Measurements from ENCODE around the gene HVCN1.
A peak's percentile ranks its signal among the peaks of the same experiment; 100 is the strongest.

HVCN1 gene

GRCh38 chr12:110690127-110690430 is 1.2 kb upstream of the HVCN1 start:
- DNase-seq (ENCODE audit: low read depth in 2 of 2): no peak
- TF ChIP-seq CTCF (IDR thresholded peaks at IDR 0.05; ENCODE audit: low read depth, low read length): no peak
- H3K4me3 ChIP-seq (replicated peaks in 1 of 2; ENCODE audit: low read depth in 2 of 2, low read length in 2 of 2): no peak overlapping the region

GRCh38 chr12:110689281-110690126 is 589 bp upstream of the HVCN1 start:
- peak; percentile 14 to 32 for DNase-seq (ENCODE audit: low read depth in 2 of 2)
- no peak for TF ChIP-seq CTCF (IDR thresholded peaks at IDR 0.05; ENCODE audit: low read depth, low read length)
- H3K4me3 ChIP-seq (replicated peaks in 1 of 2; ENCODE audit: low read depth in 2 of 2, low read length in 2 of 2): peak overlapping the region; percentile 42 to 56

GRCh38 chr12:110687396-110688169 is 1.3 kb downstream of the HVCN1 start:
- no peak for TF ChIP-seq CTCF (IDR thresholded peaks at IDR 0.05; ENCODE audit: low read depth, low read length)
- no peak for DNase-seq (ENCODE audit: low read depth in 2 of 2)

GRCh38 chr12:110686294-110686903 is 2.5 kb downstream of the HVCN1 start:
- TF ChIP-seq CTCF (IDR thresholded peaks at IDR 0.05; ENCODE audit: low read depth, low read length): no peak
- no peak for DNase-seq (ENCODE audit: low read depth in 2 of 2)
- H3K4me3 ChIP-seq (replicated peaks in 1 of 2; ENCODE audit: low read depth in 2 of 2, low read length in 2 of 2): no peak overlapping the region

More at GRCh38 chr12:110687396-110688169, 1.3 kb downstream of the HVCN1 start:
- no peak overlapping the region for H3K4me3 ChIP-seq (replicated peaks in 1 of 2; ENCODE audit: low read depth in 2 of 2, low read length in 2 of 2)

GRCh38 chr12:110684312-110684836 is 4.5 kb downstream of the HVCN1 start:
- DNase-seq (ENCODE audit: low read depth in 2 of 2): no peak
- no peak for TF ChIP-seq CTCF (IDR thresholded peaks at IDR 0.05; ENCODE audit: low read depth, low read length)
- H3K4me3 ChIP-seq (replicated peaks in 1 of 2; ENCODE audit: low read depth in 2 of 2, low read length in 2 of 2): no peak overlapping the region

- TF ChIP-seq CTCF (IDR thresholded peaks at IDR 0.05; ENCODE audit: low read depth, low read length): no peak
- H3K4me3 ChIP-seq (replicated peaks in 1 of 2; ENCODE audit: low read depth in 2 of 2, low read length in 2 of 2): no peak overlapping the region
- no peak for DNase-seq (ENCODE audit: low read depth in 2 of 2)
Measured at GRCh38 chr12:110683888-110684287, 5.0 kb downstream of the HVCN1 start.

All from cardiac fibroblast (primary cell).